GM19455 (cell line): Measurements from ENCODE around the gene CALCOCO1.

ENCODE experiments used
- ATAC-seq: cut with Tn5 transposase; IDR thresholded peaks from one replicate; pipeline ENCODE4 v1.9.1; 2021; ENCODE audit not compliant: unreplicated experiment

Gene CALCOCO1

GRCh38 chr12:53667080-53667479 is 60.2 kb downstream of the CALCOCO1 start:
- no peak for ATAC-seq

DNA sequence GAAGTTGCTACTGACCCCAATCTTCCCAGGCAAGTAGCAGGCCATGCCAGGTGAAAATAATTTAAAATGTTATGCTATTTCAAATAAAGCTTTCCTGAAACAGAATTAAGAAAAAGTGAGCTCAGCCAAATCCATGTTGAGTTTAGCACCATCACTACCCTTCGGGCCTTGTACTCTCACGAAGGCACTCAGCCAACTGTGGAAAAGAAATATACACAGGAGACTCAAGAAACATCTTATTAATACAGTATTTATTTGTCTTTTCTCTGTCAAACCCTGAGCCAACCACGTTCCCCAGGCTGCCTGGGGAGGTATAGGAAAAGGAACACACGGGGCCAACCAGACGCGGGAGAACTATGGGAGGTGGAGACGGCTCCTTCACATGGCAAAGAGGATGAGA is 62.3 kb downstream of the CALCOCO1 start:
- ATAC-seq = no peak

DNA sequence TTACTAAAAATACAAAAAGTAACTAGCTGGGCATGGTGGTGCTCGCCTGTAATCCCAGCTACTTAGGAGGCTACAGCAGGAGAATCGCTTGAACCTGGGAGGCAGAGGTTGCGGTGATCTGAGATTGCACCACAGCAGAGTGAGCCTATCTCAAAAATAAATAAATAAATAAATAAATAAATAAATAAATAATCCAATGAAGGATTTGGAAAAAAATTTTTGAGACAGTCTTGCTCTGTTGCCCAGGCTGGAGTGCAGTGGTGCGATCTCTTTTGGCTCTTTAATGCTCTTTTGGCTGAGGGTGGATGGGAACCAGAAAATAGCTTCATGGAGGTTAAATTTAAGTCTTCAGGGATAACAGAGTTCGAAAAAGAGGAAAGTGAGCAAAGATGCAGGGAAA is 63.1 kb downstream of the CALCOCO1 start:
- ATAC-seq = no peak

DNA sequence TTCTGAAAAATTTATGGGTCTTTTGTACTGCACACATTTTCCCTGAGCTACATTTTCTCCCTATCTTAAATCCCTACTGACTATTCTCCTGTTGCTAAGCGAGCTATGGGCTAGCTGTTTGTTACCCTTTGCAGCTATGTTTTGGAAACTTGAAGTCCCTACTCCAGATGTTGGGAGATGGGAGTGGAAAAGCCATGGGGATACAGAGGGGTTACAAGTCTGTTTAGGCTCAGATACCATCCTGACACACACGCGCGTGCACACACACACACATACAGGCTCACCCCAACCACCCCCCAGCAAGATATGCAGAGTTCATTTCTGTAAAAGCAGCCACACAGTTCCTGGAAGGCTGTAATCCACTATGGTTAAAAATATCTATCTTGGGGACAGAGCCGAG is 67.2 kb downstream of the CALCOCO1 start:
- no peak for ATAC-seq

GRCh38 chr12:53659571-53659981 is 67.7 kb downstream of the CALCOCO1 start:
- no peak for ATAC-seq

DNA sequence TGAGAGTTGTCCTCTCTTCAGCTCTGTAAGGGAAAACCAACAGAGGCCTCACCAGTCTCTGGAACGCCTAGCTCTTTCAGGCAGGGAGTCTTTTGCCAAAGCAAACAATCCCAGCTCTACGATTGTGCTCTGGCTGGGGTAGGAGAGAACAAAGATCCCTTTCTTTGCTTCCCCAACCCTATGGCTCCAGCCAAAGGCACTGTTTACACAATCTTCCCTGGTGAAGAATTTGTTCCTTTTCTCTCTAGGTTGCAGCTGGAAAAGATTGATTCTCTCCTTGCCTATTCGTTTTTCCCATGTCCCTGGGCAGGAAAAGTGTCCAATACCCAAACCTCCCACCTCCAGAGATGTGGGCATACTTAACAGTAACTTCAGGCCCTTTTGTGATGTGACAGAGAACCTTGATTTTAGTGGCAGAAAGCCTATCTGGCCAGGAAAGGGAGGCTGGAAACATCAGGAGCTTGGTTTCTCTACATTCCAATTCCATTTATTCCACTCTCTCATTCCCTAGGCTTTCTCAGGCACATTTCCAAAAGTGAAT is 68.2 kb downstream of the CALCOCO1 start:
- no peak for ATAC-seq
